ENCODE measurements around the gene ZFYVE28.

Gene ZFYVE28

DNA sequence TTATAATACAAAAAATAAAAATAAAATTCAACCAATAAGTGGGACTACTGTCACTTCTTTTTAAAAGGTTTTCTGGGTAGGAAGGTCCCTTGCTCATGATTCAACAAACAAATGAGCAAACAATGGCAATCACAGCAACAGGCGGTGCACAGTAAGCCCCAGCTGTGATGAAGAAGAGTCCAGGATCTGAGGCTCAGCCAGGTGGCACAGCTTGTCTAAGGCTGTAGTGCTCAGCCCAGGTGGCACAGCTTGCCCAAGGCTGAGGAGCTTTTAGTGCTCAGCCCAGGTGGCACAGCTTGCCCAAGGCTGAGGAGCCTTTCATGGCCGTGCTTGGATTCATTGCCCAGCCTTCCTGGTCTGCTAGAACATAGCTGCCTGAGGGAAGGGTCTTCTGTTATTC lies 75.0 kb downstream of the ZFYVE28 start:
- DNase-seq: no peak

DNA sequence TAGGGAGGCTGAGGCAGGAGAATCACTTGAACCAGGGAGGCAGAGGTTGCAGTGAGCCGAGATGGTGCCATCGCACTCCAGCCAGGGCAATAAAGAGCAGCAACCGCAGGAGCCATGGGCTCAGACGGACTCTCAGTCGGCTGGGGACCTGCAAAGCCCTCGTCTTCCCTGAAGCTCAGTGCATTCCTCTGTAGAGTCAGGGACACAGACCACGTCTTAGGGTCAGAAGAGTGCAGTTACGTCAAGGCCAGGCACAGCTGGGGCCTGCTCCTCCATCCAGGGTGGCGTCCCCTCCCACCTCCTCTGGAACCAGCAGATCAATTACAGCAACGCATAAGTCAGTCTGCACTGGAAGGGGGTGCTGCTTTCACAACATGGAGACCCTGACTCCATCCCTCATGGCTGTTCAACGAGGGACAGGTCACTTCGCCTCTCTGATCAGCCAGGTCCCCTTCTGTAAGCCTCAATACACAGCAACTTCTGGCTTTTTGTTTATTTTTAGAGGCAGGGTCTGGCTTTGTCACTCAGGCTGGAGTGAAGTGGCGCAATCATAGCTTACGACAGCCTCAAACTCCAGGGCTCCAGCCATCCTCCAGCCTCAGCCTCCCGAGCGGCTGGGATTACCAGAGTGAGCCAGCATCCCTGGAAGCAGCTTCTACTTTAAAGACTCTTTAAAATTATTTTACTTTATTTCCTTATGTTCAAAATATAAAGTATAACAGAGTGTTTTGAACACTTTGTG lies 76.4 kb downstream of the ZFYVE28 start:
- DNase-seq: no peak

DNA sequence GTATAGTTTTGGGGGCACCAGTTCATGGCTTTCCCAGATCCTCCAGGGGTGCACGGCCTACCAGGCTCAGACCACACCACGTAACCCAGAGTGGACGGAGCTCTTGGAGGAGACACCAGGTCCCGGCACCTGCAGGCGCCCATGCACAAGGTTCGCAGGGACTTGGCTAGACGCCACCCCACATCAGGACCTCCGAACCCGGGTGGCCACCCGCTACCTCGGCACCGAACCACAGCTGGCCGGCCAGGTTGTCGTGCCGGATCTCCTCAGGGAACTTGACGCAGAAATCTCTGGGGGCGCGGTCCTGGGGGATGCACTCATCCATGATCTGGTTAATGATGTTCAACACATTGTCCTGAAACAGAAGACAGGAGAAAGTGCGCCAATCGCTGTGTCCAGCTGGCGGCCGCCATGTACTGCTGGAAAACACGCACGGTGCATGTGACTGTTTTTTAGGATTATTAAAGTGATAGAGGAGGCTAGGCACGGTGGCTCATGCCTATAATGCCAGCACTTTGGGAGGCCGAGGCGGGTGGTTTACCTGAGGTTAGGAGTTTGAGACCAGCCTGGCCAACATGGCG lies 77.1 kb downstream of the ZFYVE28 start:
- DNase-seq: no peak

DNA sequence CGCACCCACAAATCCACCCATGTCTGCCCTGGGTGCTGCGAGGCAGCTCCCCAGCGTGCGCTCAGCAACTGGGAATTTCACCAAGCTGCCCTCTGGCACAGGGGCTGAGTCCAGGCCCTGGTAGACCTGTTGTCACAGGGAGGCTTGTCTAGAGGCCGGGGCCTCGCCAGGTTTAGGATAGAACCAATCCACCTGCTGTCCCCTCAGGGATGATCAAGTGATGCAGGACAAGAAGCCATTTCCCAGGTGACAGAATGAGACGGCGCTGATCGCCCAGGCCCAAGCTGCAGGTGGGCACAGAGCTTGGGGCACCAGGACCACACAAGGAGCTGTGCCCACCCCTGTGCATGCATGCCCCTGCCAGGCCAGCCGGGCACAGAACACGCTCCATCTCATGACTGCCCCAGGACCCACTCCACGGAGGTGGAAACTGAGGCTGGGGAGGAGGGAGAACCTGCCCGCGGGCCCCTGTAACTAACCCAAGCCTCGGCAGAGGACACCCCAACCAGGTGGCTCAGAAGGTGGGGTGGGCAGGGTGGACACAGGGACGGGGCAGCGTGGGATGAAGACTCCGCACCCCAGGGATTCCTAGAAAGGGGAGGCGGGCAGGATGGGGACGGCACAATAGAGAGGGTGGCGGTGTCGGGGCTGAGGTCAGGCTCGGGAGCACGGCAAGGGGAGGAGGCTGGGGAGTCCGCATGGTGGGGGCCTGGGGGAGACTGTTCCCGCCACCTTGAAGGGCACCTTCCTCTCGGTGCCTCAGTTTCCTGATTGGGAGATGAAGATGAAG lies 78.0 kb downstream of the ZFYVE28 start:
- DNase-seq: no peak

DNA sequence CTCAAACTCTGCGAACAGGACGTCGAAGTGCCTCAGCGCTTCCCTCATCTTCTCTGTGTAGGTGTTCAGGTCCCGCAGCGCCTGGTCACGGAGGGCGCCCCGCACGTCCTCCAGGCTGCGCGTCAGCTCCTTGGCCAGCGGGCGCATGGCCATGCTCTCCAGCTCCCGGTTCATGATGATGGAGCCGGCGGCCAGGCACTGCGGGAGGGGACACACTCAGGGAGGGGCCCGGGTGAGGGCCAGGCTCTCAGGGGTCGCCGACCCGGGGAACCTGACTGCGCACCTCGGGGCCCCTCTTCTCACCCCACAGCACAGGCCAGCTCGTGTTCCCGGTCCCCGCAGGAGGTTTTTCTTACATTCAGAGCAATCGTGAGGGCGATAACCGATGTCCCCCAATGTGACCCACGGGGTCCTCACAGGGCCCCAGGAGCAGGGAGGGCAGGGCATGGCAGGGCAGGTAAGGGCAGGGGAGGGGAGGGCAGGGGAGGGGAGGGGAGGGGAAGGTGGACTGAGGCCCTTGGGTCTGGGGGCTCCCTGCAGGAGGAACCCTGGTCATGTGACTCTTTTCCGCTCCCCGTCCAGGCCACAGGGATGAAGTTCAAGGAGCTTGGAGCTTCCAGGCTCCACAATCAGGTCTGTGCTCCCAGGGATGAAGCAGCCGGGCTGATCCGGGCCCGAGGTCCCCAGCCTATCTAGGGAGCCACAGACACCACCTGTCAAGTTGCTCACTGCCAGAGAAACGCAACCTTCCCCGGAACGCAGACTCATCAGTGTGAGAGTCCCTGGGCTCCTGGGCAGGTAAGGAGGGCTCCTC lies 78.8 kb downstream of the ZFYVE28 start:
- DNase-seq: no peak

DNA sequence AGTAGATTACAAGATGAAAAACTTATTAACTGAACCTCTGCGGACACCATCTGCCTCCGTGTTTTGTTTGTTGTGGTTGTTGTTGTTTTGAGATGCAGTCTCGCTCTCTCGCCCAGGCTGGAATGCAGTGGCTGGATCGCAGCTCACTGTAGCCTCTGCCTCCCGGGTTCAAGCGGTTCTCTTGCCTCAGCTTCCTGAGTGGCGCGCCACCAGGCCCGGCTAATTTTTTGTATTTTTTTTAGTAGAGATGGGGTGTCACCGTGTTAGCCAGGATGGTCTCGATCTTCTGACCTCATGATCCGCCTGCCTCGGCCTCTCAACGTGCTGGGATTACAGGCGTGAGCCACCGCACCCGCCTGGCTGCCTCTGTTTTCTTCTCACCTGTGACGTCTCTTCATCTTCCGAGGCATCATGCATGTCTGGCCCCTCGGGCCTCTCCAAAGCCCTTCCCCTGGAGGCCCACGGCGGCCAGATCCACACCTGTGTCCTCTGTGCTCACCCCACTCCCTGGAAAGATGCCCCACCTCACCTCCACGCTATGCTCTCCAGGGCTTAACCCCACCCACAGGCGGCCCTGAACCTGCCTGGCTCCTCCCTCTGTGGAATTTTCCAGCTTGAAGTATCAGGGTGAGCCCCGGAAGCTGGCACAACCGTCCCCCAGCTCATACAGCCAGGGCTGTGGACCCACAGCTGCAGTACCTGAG lies 79.5 kb downstream of the ZFYVE28 start:
- DNase-seq: no peak

DNA sequence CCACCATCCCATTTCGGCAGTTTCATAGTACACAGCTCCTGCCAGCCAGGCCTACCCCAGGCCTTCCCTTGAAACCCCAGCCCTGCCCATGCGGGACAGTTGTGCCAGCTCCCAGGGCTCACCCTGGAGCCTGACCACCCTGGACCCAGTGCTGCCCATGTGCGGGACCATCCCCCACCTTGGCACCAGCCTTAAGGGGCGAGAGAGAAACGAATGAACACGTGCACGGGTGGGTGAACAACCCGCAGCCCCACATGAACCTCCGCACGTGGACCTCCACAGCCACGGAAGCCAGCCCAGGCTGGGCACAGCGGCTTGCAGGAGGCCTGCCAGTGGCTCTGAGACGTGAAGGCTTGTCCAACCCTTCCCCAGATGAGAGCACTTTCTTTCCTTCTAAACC lies 80.5 kb downstream of the ZFYVE28 start:
- no peak for DNase-seq

DNA sequence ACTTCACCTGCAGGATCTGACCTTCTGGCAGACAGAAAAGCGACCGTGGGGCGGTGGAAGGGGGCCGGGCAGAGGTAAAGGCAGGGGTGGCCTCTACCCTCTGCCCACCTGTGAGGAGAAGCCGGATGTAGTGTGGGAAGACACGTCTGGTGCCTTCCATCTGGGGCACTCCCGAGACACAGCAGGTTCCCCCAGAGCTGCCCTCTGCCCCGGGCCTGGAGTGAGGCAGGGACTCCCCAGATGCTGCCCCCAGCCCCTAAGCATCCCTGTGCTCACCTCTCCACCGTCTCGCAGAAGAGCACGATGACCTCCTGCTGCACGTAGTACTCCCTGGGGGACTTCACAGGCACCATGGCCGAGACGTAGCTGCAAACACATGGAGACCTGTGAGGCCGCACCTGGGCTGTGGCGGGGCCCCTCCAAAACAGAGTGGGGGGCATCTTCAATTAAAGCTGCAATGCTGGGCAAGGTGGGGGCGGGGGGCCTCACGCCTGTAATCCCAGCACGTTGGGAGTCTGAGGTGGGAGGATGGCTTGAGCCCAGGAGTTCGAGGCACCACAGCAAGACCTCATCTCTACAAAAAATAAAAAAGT lies 81.2 kb downstream of the ZFYVE28 start:
- no peak for DNase-seq

DNA sequence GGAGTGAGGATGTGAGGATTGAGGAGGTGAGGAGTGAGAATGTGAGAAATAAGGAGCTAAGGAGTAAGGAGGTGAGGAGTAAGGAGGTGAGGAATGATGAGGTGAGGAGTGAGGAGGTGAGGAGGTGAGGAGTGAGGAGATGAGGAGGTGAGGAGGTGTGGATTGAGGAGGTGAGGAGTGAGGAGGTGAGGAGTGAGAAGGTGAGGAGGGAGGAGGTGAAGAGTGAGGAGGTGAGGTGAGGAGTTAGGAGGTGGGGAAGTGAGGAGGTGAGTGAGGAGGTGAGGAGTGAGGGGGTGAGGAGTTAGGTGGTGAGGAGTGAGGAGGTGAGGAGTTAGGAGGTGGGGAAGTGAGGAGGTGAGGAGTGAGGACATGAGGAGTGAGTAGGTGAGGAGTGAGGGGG lies 81.8 kb downstream of the ZFYVE28 start:
- no peak for DNase-seq

DNA sequence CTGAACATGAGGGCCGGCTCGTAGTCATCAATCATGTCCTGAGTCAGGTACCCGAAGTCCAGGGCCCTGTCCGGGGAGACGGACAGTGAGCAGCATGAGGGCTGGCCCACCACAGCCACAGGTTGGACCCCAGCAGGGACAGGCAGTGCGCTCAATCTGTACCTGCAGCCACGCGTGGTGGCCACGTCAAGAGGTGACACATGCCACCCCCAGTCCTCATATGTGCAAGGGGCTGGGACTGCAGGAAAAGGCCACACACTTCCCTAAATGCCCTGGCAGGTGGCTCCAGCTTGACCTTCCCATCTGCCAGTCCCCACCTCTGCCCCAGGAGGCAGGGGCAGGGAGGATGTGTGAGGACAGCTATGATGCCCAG lies 82.7 kb downstream of the ZFYVE28 start:
- no peak for DNase-seq

DNA sequence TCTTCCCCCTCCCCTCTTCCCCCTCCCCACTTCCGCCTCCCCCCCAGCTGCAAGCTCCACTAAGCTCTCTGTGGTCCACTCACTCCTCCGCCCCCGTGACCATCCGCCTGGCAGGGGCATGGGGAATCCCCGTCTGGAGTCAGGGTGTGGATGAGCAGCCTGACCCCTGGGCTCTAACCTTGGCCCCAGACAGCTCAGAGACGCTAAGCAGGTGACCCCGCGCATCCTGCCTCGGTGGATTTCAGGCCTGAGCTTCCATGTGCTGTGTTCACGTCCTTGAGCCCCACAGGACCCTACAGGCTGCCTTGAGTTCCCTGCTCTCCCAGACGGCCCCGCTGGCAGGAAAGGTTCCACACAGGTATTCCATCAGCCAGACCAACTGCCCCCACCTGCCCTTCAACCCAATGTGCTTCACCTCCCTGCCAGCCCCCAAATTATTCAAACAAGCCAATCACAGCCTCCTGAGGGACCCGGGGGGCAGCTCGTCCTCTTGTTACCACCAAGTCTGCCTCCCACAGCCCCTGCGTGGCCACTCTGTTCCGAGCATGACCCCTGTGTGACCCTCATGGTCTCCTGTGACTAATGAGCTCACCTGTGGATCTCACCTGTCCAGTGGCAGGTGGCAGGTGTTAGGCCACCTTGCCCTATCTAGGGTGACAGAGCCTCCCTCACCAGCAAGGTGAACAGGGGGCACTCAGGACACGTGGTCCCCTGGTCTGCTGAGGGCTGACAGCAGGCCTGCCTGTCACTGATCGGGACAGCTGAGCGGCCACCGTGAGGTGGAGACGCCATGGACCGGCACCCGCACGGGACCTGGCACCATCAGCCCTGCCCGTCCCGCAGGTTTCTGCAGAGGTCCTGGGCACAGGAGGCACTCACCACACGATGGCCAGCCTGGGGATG lies 83.4 kb downstream of the ZFYVE28 start:
- DNase-seq: no peak

DNA sequence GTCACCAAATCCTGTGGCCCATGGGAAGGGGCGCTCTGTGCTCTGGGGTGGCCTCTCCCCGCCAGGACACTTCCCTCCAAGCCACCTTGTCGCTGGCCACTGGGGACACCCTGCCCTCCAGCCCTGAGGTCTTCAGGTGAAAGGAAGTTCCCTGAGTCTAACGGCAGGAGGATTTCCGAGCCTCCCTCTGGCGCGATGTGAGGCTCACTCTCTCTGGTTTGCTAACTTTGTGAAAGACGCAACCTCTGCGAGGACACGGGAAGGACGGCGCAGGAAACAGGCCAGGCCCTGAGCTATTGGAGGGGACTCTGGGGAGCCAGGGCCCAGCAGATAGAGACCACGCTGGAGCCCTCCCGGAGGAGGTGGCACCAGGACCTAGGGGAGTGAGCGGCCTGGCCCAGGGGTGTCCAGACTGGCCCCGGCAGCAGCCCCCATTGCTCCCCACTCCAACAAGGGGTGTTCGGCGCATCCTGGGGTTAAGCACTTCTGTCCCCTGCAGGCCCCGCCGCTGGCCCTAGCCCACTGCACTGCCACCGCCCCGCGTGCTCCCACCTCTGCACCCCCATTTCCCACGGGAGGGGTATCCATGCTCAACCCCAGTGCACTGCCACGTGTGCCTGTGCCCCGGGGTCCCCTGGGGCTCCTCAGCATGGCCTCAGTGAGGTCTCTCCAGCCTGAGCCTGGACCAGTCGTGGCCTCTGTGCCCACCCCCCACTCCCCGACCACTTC lies 84.4 kb downstream of the ZFYVE28 start:
- DNase-seq: no peak

DNA sequence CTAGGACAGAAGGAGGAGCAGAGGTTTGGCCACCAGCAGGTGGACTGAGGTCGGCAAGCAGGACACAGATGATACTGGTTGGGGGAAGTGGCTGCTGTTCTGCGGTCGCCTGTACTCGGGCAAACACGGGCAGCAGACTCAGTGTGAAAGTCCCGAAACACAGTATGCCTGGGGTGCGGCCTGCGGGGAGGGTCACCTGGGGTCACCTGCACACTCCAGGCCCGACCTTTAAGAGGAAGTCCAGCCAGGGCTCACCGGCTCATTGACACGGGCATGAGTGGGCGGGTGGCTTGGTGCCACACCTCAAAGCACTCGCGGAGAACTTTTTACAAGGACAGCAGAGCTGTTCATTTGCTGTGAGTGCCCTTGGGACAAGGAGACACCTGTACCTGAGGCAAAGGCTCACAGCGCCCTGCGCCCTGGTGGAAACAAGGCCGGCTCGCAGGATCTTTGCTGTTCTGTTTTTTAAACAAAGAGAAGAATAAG lies 85.0 kb downstream of the ZFYVE28 start:
- DNase-seq: no peak

DNA sequence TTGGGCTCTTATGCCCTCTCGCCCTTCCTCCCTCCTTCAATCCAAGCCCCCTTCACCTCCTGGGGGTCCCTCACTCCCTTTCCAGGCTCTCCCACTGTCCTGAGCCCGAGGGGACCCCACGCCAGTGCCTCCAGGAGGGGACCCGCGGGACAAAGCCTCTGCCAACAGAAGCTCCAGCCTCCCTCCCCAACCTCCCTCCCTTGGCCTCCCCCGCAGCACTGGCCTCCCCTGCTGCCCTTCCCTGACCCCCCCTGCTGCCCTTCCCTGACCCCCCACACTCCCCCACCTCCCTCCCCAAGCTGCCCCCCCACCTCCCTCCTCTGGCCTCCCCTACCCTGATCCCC lies 85.5 kb downstream of the ZFYVE28 start:
- no peak for DNase-seq

DNA sequence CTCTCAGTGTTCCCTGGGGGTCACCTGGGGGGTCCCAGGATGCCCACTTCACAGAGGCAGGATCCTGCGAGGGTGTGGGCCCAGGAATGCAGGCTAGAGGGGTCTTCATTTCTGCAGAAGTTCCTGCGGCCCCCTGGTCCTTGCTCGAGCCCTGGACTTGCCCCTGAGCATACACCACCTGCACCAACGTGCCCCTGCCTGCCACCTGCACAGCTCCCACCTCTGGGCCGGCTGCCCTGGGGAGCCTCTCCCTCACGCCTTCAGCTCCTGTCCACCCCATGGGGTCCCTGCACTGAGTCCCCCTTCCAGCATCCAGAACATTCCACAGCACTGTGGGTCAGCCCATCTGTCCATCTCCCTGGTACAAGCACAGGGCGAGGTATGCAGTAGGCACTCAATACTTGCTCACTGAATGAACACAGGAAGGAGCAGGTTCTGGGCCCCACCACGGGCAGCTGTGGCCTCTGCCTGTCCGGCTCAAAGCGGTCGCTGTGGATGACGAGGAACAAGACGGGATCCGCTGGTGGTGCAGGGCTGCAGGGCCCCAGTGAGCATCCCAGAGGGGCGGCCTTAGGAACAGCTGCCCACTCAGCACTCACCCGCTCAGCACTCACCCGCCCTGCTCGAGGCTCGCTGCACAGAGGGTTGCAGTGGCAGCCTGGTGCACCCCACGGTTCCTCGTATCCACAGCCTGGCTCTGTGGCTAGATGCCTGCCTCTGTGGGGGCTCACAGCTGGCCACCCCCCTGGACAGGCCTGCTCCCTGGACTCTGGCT lies 86.1 kb downstream of the ZFYVE28 start:
- DNase-seq: no peak

DNA sequence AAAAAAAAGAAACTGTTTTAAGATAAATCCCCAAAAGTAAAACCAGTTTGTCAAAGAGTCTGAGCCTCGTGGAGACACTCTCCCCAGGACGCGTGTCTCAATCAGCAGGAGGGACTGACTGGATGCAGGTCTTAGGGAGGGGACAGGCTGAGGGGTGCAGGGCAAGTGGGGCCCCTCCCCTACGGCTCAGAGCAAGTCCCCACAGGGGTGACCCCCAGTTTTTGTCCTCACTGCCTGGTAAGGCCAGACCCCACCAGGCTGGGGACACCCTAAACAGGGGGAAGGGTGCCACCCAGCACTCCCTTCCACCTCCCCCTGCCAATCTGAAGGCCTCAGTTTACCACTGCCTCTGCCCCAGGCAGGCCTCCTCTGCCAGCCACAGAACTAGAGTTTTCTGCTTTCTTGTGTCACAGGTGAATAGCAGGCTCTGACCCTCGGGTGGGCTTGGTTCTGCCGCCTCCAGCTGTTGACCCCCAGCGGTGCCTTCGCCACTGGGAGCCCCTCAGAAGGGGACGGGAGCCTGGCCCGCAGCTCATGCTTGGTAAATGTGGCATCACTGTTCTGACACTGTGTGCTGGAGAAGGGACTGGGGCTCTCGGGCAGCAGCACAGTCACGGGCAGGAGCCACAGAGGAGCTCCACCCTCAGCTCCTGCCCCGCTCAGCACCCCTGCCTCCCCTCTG lies 86.8 kb downstream of the ZFYVE28 start:
- DNase-seq: no peak

DNA sequence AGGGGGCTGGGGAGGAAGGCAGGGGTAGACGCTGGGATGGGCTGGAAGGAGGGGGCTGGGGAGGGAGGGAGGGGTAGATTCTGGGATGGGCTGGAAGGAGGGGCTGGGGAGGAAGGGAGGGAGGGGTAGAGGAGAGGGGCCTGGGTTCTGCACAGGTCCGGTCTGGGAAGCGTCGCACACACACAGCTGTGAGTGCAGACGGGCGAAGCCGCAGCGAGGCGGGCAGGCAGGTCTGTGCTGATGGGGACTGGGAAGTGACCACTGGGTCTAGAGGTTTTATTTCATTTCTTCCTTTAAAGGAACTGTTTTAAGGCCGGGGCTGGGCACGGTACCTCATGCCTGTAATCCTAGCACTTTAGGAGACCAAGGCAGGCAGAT lies 87.4 kb downstream of the ZFYVE28 start:
- no peak for DNase-seq

DNA sequence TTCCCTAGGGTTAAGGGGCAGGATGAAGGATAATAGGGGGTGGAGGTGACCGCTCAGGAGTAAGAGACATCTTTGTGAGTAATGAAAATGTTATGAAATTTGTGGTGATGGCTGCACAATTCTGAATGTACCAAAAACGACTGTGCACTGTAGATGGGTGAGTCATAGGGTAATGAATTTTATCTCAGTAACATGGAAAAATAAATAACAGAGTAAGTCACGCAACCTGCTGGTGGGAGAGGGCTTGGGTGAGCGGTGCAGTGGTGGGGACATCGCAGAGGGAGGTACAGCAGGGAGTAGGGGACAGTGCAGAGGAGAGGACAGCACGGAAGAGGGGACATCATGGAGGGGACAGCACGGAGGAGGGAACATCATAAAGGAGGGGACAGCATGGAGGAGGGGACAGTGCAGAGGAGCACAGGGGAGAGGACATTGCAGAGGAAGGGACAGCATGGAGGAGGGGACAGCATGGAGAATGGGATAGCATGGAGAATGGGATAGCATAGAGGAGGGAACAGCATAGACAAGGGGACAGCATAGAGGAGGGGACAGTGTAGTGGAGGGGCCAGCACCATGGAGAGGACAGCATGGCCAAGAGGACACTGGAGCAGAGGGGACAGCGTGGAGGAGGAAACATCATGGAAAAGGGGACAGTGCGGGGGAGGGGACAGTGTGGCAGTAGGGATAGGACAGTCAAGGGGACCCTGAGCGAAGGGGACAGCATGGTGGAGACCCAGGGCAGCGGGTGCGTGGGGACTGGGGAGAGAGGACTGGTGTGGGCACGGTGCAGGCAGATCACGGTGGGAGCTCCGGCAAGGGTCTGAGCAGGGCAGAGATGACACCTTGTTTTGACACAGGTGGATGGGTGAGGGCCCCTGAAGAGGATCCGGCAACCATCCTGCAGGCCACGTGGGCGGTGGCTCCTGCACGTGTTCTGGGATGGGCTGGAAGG lies 88.1 kb downstream of the ZFYVE28 start:
- no peak for DNase-seq
